Neural cell (in vitro differentiated cells): ENCODE data around the gene RAPGEF2.

ENCODE experiments used
- EP300 ChIP-seq: fragments of 450-650 bp; conservative IDR thresholded peaks from 2 replicates; pipeline ENCODE4 v1.6.1; 2014; ENCODE audit warnings: antibody characterized with exemption, mild to moderate bottlenecking, moderate library complexity; ENCODE audit not compliant: poor library complexity, severe bottlenecking
- EZH2 ChIP-seq: fragments of 200-600, 300-800 bp; shearing (Covaris generic), sonication (generic); IDR thresholded peaks from 2 replicates; pipeline ENCODE4 v1.6.1; 2014; ENCODE audit warnings: antibody characterized with exemption, low read length, borderline replicate concordance, mild to moderate bottlenecking; ENCODE audit not compliant: insufficient read depth, poor library complexity, severe bottlenecking
- MXI1 ChIP-seq: fragments of 450-650 bp; conservative IDR thresholded peaks from 2 replicates; pipeline ENCODE4 v1.6.1; 2014; ENCODE audit warnings: antibody characterized with exemption, mild to moderate bottlenecking; ENCODE audit not compliant: poor library complexity, severe bottlenecking
- POLR2AphosphoS5 ChIP-seq: IDR thresholded peaks from 2 replicates; pipeline ENCODE4 v1.6.1; 2012
- RAD21 ChIP-seq: fragments of 450-650 bp; conservative IDR thresholded peaks from 2 replicates; pipeline ENCODE4 v1.6.1; 2014; ENCODE audit warnings: antibody characterized with exemption, mild to moderate bottlenecking, moderate library complexity
- SMC3 ChIP-seq: fragments of 450-650 bp; conservative IDR thresholded peaks from 2 replicates; pipeline ENCODE4 v1.6.1; 2014; ENCODE audit warnings: antibody characterized with exemption, mild to moderate bottlenecking, moderate library complexity; ENCODE audit not compliant: poor library complexity
- TAF1 ChIP-seq: IDR thresholded peaks from 2 replicates; pipeline ENCODE4 v1.6.1; 2012; ENCODE audit warnings: low read depth
- TF ChIP-seq, protein P1 (sequence below): fragments of 450-650 bp; IDR thresholded peaks from 2 replicates; pipeline ENCODE4 v1.5.1; 2014; ENCODE audit warnings: antibody characterized with exemption, mild to moderate bottlenecking, moderate library complexity; ENCODE audit not compliant: poor library complexity, severe bottlenecking

DNA sequence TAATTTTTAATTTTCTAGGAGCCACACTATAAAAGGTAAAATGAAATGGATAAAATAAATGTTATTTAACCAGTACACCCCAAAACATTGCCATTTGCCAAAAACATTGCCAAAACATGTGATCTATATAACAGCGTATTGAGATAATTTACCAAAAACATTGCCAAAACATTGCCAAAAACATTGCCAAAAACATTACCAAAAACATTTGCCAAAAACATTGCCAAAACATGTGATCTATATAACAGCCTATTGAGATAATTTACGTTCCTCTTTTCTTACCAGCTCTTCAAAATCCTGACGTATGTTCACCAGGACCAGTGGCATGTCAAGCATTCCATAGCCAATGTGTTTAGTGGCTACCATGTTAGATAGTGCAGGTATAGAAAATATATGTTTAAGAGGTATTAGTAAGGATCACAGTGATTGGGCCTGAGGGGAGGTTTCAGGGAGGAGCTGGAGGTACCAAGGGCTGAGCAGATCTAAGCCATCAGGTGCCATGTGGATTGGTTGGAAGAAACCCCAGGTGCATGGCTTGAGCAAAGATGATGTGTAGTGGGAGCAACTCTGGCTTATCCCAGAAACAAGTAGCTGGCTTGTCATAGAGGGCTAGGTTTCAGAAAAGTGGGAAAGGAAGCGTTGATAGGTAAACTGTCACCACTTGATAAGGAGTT lies 42.6 kb downstream of the RAPGEF2 start:
- TF ChIP-seq POLR2AphosphoS5 (no peak), EP300 (no peak), MXI1 (no peak), TAF1 (no peak), EZH2 (no peak), RAD21 (no peak), SMC3 (no peak)
- TF ChIP-seq, protein P1, sequence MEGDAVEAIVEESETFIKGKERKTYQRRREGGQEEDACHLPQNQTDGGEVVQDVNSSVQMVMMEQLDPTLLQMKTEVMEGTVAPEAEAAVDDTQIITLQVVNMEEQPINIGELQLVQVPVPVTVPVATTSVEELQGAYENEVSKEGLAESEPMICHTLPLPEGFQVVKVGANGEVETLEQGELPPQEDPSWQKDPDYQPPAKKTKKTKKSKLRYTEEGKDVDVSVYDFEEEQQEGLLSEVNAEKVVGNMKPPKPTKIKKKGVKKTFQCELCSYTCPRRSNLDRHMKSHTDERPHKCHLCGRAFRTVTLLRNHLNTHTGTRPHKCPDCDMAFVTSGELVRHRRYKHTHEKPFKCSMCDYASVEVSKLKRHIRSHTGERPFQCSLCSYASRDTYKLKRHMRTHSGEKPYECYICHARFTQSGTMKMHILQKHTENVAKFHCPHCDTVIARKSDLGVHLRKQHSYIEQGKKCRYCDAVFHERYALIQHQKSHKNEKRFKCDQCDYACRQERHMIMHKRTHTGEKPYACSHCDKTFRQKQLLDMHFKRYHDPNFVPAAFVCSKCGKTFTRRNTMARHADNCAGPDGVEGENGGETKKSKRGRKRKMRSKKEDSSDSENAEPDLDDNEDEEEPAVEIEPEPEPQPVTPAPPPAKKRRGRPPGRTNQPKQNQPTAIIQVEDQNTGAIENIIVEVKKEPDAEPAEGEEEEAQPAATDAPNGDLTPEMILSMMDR: no peak
